HepG2 (cell line): Measurements from ENCODE around the gene CA7. TPM values are rescaled to one million over a fixed set of nuclear protein-coding genes. Genes with fewer than 3 reads are reported as not detected.
A peak's percentile ranks its signal among the peaks of the same experiment; 100 is the strongest.

Source experiments
- ARHGAP35 ChIP-seq: sonication (generic); formaldehyde crosslinking; IDR thresholded peaks from 2 replicates; pipeline ENCODE4 v1.9.0; 2022; ENCODE audit warnings: mild to moderate bottlenecking, inconsistent platforms, moderate library complexity, missing genetic modification reagents, borderline replicate concordance
- BCL6 ChIP-seq: IDR thresholded peaks from 2 replicates; pipeline ENCODE4 v1.6.1; 2016; ENCODE audit warnings: missing genetic modification reagents, missing compliant biosample characterization
- EEA1 ChIP-seq: sonication (generic); formaldehyde crosslinking; IDR thresholded peaks from 2 replicates; pipeline ENCODE4 v1.5.1; 2020; ENCODE audit warnings: mild to moderate bottlenecking, missing genetic modification reagents, borderline replicate concordance
- EP300 ChIP-seq, 3 experiments: sonication (generic) in 1 of 3; formaldehyde crosslinking in 1 of 3; IDR thresholded peaks; 2 replicates each; pipeline versions ENCODE4 v1.5.1 to v1.6.1; 2011 to 2020; ENCODE audit warnings: low read depth in 2 of 3, low read length in 2 of 3, borderline replicate concordance in 1 of 3, improper control_type of control experiment in 1 of 3, mild to moderate bottlenecking in 1 of 3, missing genetic modification reagents in 1 of 3, moderate library complexity in 1 of 3
- MED8 ChIP-seq: sonication (generic); formaldehyde crosslinking; IDR thresholded peaks from 2 replicates; pipeline ENCODE4 v1.8.1; 2023; ENCODE audit warnings: mild to moderate bottlenecking, missing genetic modification reagents; ENCODE audit not compliant: insufficient replicate concordance
- NFKB2 ChIP-seq: sonication (generic); formaldehyde crosslinking; IDR thresholded peaks from 2 replicates; pipeline ENCODE4 v1.4.0; 2020; ENCODE audit warnings: missing genetic modification reagents, borderline replicate concordance
- PHB2 ChIP-seq: fragments of 450-650 bp; IDR thresholded peaks from 2 replicates; pipeline ENCODE4 v1.6.1; 2018; ENCODE audit not compliant: partially characterized antibody
- PRPF4 ChIP-seq: fragments of 200-400 bp; formaldehyde crosslinking; IDR thresholded peaks from 2 replicates; pipeline ENCODE4 v1.6.1; 2016; ENCODE audit warnings: low read length, low read depth; ENCODE audit not compliant: poor library complexity, severe bottlenecking
- RNF2 ChIP-seq: fragments of 450-650 bp; conservative IDR thresholded peaks from 2 replicates; pipeline ENCODE4 v1.6.1; 2016; ENCODE audit warnings: low read depth
- SKIL ChIP-seq: sonication (generic); formaldehyde crosslinking; IDR thresholded peaks from 2 replicates; pipeline ENCODE4 v1.8.0; 2022; ENCODE audit warnings: missing genetic modification reagents, mild to moderate bottlenecking, moderate library complexity, borderline replicate concordance
- SRSF4 ChIP-seq: fragments of 200-400 bp; formaldehyde crosslinking; IDR thresholded peaks from one replicate; pipeline ENCODE4 v1.6.1; 2018; ENCODE audit warnings: mild to moderate bottlenecking, low read depth, low read length, moderate library complexity; ENCODE audit not compliant: poor library complexity, severe bottlenecking
- TOE1 ChIP-seq: sonication (generic); formaldehyde crosslinking; IDR thresholded peaks from 2 replicates; pipeline ENCODE4 v1.4.0; 2020; ENCODE audit warnings: mild to moderate bottlenecking, missing genetic modification reagents
- ZBTB7A ChIP-seq: sonication (generic); formaldehyde crosslinking; IDR thresholded peaks from 2 replicates; pipeline ENCODE4 v1.8.0; 2022; ENCODE audit warnings: mild to moderate bottlenecking, missing genetic modification reagents
- ZFP37 ChIP-seq: sonication (generic); formaldehyde crosslinking; IDR thresholded peaks from 2 replicates; pipeline ENCODE4 v1.4.0; 2020; ENCODE audit warnings: missing genetic modification reagents, borderline replicate concordance
- ZNF556 ChIP-seq: sonication (generic); formaldehyde crosslinking; IDR thresholded peaks from 2 replicates; pipeline ENCODE4 v1.4.0; 2020; ENCODE audit warnings: mild to moderate bottlenecking, missing genetic modification reagents, borderline replicate concordance
- ZNF737 ChIP-seq: sonication (generic); formaldehyde crosslinking; IDR thresholded peaks from 2 replicates; pipeline ENCODE4 v1.5.0; 2020; ENCODE audit warnings: missing genetic modification reagents, mild to moderate bottlenecking, borderline replicate concordance
- polyA plus RNA-seq, 8 experiments: library from polyadenylated mRNA; depleted of rRNA in 3 of 8; stranded (reverse) in 7 of 8; unstranded in 1 of 8; fragments of >200 nt; fragmentation: Illumina TruSeq in 4 of 8; extraction: Trizol in 4 of 8; gene quantifications; 2 replicates each; pipeline versions ENCODE4 v1.2.1 to v1.2.3, GENCODE V29; 2011 to 2016; ENCODE audit warnings: low read depth in 4 of 8, missing spikeins in 1 of 8, mixed read lengths in 1 of 8; ENCODE audit not compliant: insufficient read depth in 1 of 8
- total RNA-seq, 5 experiments: library from RNA; depleted of rRNA; stranded (reverse); fragments of >200 nt; fragmentation: Illumina TruSeq; extraction: Trizol; gene quantifications; 2 replicates each; pipeline ENCODE4 v1.2.3, GENCODE V29; 2016; ENCODE audit warnings: low read depth in 1 of 5
- TF ChIP-seq, protein P1 (sequence below): sonication (generic); formaldehyde crosslinking; IDR thresholded peaks from 2 replicates; pipeline ENCODE4 v1.4.0; 2020; ENCODE audit warnings: missing genetic modification reagents
- TF ChIP-seq, protein P2 (sequence below): sonication (generic); formaldehyde crosslinking; IDR thresholded peaks from 2 replicates; pipeline ENCODE4 v1.8.1; 2023; ENCODE audit warnings: mild to moderate bottlenecking, moderate library complexity, missing genetic modification reagents

Gene CA7
- total and polyA plus RNA-seq, 2 of the 13 experiments (the other 11 are each of a cell fraction or from before 2014, with no cell fraction given), result not detected

DNA sequence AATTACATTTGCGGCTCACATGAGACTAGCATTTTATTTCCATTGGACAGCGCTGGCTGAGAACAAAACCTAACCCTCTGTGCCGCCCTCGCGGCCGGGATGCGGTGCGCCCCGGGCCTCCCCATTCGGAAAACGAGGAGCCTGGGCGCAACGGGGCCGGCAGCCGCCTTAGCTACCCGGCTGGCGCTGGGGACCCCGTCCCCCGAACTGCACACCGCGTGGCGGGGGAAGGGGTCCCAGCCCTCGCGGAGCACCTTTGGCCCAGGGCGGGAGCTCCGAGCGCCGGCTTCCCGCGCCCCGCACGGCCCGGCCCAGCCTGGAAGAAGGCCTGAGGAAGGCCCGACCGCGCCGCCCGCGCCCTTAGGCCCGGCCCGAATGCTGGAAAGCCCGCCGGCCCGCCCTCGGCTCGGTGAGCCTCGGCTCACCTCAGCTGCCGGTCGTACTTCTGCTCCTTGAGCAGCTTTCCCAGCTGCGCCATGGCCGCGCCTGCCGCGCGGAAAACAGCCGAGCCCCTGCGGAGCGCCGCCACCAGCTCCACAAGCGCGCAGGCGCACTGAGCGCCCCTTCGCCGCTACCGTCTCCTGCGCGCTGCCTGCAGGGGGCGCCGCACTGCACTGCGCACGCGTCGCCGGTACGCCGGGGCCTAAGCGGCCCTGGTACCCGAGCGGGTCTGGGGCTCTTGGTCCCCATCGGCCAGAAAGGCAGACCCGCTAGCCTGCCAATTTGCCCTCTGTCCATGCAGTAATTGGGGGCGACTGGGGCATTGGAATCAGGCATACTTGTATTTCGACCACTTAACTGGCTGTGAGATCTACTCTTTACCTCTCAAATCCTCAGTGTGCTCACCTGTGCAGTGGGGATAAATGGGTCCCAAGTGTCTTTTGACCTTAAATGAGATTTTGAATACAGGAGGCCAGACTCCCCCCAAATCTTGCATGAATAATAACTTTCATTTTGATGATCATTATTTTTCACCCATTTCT lies 13.5 kb upstream of the CA7 start, which contains the start of gene NAE1 (continued):
- TF ChIP-seq, protein P1, sequence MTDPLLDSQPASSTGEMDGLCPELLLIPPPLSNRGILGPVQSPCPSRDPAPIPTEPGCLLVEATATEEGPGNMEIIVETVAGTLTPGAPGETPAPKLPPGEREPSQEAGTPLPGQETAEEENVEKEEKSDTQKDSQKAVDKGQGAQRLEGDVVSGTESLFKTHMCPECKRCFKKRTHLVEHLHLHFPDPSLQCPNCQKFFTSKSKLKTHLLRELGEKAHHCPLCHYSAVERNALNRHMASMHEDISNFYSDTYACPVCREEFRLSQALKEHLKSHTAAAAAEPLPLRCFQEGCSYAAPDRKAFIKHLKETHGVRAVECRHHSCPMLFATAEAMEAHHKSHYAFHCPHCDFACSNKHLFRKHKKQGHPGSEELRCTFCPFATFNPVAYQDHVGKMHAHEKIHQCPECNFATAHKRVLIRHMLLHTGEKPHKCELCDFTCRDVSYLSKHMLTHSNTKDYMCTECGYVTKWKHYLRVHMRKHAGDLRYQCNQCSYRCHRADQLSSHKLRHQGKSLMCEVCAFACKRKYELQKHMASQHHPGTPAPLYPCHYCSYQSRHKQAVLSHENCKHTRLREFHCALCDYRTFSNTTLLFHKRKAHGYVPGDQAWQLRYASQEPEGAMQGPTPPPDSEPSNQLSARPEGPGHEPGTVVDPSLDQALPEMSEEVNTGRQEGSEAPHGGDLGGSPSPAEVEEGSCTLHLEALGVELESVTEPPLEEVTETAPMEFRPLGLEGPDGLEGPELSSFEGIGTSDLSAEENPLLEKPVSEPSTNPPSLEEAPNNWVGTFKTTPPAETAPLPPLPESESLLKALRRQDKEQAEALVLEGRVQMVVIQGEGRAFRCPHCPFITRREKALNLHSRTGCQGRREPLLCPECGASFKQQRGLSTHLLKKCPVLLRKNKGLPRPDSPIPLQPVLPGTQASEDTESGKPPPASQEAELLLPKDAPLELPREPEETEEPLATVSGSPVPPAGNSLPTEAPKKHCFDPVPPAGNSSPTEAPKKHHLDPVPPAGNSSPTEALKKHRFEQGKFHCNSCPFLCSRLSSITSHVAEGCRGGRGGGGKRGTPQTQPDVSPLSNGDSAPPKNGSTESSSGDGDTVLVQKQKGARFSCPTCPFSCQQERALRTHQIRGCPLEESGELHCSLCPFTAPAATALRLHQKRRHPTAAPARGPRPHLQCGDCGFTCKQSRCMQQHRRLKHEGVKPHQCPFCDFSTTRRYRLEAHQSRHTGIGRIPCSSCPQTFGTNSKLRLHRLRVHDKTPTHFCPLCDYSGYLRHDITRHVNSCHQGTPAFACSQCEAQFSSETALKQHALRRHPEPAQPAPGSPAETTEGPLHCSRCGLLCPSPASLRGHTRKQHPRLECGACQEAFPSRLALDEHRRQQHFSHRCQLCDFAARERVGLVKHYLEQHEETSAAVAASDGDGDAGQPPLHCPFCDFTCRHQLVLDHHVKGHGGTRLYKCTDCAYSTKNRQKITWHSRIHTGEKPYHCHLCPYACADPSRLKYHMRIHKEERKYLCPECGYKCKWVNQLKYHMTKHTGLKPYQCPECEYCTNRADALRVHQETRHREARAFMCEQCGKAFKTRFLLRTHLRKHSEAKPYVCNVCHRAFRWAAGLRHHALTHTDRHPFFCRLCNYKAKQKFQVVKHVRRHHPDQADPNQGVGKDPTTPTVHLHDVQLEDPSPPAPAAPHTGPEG (CRISPR knock-in tag), result peak; percentile 98
- TF ChIP-seq ZNF556 (CRISPR knock-in tag), result peak; percentile 57; the same call in 1 of the 2 replicates
- TF ChIP-seq EEA1 (CRISPR knock-in tag), result peak; percentile 95; the same call in 1 of the 2 replicates
- TF ChIP-seq PHB2, result no peak
- TF ChIP-seq TOE1, result peak; percentile 26; the same call in 1 of the 2 replicates
- peak; percentile 99; the same call in 1 of the 2 replicates for TF ChIP-seq NFKB2 (CRISPR knock-in tag)
- peak; percentile 82 for TF ChIP-seq ZBTB7A (CRISPR knock-in tag)
- TF ChIP-seq MED8 (CRISPR knock-in tag), result peak; percentile 90
- peak; percentile 62 for TF ChIP-seq SRSF4
- TF ChIP-seq, protein P2, sequence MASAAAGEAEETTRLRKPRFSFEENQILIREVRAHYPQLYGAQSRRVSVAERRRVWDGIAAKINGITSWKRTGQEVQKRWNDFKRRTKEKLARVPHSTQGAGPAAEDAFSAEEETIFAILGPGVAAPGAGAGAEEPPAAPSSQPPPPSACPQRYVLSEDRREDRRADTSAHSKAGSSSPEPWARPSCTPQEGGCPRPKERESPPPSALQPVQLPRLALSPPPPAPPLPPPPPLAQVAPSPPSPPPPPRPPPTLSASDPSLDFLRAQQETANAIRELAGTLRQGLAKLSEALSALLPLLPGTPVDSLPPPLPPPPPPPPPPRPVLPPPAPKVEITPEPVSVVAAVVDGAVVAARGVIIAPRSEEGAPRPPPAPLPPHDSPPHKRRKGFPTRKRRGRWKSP (CRISPR knock-in tag), result peak; percentile 98
- peak; percentile 25; the same call in 1 of the 2 replicates for TF ChIP-seq BCL6
- TF ChIP-seq ZFP37 (CRISPR knock-in tag), result peak; percentile 96
- no peak; the same call in 1 of the 2 replicates for TF ChIP-seq ZNF737 (CRISPR knock-in tag)
- peak; percentile 95 for TF ChIP-seq RNF2
- no peak for TF ChIP-seq SKIL
- no peak for TF ChIP-seq EP300 (IDR thresholded peaks at IDR 0.05; ENCODE audit: low read depth in 2 of 2, low read length in 2 of 2)
- no peak for TF ChIP-seq EP300 (CRISPR knock-in tag; IDR thresholded peaks at IDR 0.05; ENCODE audit: borderline replicate concordance)
- peak; percentile 92; the same call in 1 of the 2 replicates for TF ChIP-seq ARHGAP35 (CRISPR knock-in tag)
- TF ChIP-seq PRPF4, result no peak
